CD4-positive, CD25-positive, alpha-beta regulatory T cell (primary cell): ENCODE results near the gene CARNS1. TPM values are rescaled to one million over a fixed set of nuclear protein-coding genes. Genes with fewer than 3 reads are reported as not detected.

ENCODE experiments used
- ATAC-seq, 2 donors: fragments of 150-1000 bp; cut with Tn5 transposase; one replicate each; pipeline ENCODE4 v1.10.0; 2021; ENCODE audit warnings: low read depth in 2 of 2, moderate number of reproducible peaks in 2 of 2, moderate library complexity in 1 of 2
- DNase-seq, 3 donors: peaks; one replicate each; pipeline versions ENCODE4 v3.0.0 to v3.0.0-alpha.2; 2012 to 2022; ENCODE audit warnings: mixed read lengths in 1 of 3
- H3K27ac ChIP-seq: one replicate; pipeline ENCODE4 v1.7.0; 2013; ENCODE audit warnings: mild to moderate bottlenecking, low read length; ENCODE audit not compliant: insufficient read depth, poor library complexity, severe bottlenecking
- H3K27me3 ChIP-seq: one replicate; pipeline ENCODE4 v1.7.0; 2013; ENCODE audit warnings: low read length; ENCODE audit not compliant: control insufficient read depth, insufficient read depth
- H3K36me3 ChIP-seq: one replicate; pipeline ENCODE4 v1.7.0; 2013; ENCODE audit warnings: mild to moderate bottlenecking, low read length, moderate library complexity; ENCODE audit not compliant: control insufficient read depth, insufficient read depth
- H3K4me1 ChIP-seq: 2 replicates; pipeline ENCODE4 v1.7.0; 2013; ENCODE audit warnings: mild to moderate bottlenecking, low read length; ENCODE audit not compliant: insufficient read depth, control insufficient read depth, poor library complexity, severe bottlenecking
- H3K4me3 ChIP-seq: one replicate; pipeline ENCODE4 v1.7.0; 2013; ENCODE audit warnings: low read depth, mild to moderate bottlenecking, low read length, moderate library complexity
- H3K9me3 ChIP-seq, 2 experiments: 1 replicate in 1 of 2; 2 replicates in 1 of 2; pipeline ENCODE4 v1.7.0; 2013; ENCODE audit warnings: low read length in 2 of 2, mild to moderate bottlenecking in 1 of 2, moderate library complexity in 1 of 2; ENCODE audit not compliant: control insufficient read depth in 2 of 2
- H3K27ac Mint-ChIP-seq, 3 donors: one replicate each; pipeline ENCODE4 v1.8.0; 2020 to 2022; ENCODE audit warnings: mild to moderate bottlenecking in 3 of 3, mixed read lengths in 3 of 3, moderate library complexity in 2 of 3
- H3K27me3 Mint-ChIP-seq: one replicate; pipeline ENCODE4 v1.8.0; 2022; ENCODE audit warnings: mild to moderate bottlenecking, mixed read lengths
- H3K36me3 Mint-ChIP-seq: one replicate; pipeline ENCODE4 v1.8.0; 2020; ENCODE audit warnings: mixed read lengths
- H3K4me1 Mint-ChIP-seq, 4 donors: one replicate each; pipeline ENCODE4 v1.8.0; 2020 to 2022; ENCODE audit warnings: mixed read lengths in 4 of 4, mild to moderate bottlenecking in 1 of 4
- H3K4me3 Mint-ChIP-seq, 4 donors: one replicate each; pipeline ENCODE4 v1.8.0; 2020 to 2022; ENCODE audit warnings: mild to moderate bottlenecking in 4 of 4, mixed read lengths in 4 of 4, moderate library complexity in 3 of 4
- H3K9me3 Mint-ChIP-seq, 7 donors: one replicate each; pipeline ENCODE4 v1.8.0; 2020 to 2022; ENCODE audit warnings: mixed read lengths in 7 of 7, mild to moderate bottlenecking in 3 of 7, moderate library complexity in 2 of 7
- polyA plus RNA-seq, 4 donors: library from polyadenylated mRNA; unstranded; fragments of 300-500 nt; fragmentation: Illumina TruSeq; gene quantifications; one replicate each; pipeline ENCODE4 v1.2.3, GENCODE V29; 2021
- total RNA-seq: library from RNA; stranded (reverse); gene quantifications from one replicate; pipeline ENCODE4 v1.2.3, GENCODE V29; 2022

CARNS1 gene
- total and polyA plus RNA-seq, 5 donors from 2014 or later, result 0.63 to 7.8 (median 1.3) TPM

DNA sequence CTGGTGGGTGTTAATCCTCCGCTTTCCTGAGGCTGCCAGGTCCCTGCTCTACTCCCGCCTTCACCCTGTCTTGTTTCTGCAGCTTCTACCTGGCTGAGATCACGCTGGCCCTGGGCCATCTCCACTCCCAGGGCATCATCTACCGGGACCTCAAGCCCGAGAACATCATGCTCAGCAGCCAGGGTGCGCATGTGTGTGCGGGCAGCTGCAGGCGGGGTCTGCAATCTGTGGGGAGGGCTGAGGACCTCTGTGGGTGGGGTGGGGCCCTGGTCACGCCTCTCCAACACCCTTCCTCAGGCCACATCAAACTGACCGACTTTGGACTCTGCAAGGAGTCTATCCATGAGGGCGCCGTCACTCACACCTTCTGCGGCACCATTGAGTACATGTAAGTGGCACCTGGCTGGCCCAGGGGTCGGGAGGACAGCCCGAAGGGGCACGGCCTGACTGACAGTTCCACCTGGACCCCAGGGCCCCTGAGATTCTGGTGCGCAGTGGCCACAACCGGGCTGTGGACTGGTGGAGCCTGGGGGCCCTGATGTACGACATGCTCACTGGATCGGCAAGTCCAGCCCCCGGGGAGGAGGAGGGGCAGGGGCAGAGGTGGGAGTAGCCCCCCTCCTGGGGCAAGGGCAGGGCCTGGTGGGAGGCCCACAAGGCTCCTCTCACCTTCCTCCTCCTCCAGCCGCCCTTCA lies 17.3 kb downstream of the CARNS1 start:
- peaks cover 72% of the 10 kb centered on the region for H3K4me1 ChIP-seq

DNA sequence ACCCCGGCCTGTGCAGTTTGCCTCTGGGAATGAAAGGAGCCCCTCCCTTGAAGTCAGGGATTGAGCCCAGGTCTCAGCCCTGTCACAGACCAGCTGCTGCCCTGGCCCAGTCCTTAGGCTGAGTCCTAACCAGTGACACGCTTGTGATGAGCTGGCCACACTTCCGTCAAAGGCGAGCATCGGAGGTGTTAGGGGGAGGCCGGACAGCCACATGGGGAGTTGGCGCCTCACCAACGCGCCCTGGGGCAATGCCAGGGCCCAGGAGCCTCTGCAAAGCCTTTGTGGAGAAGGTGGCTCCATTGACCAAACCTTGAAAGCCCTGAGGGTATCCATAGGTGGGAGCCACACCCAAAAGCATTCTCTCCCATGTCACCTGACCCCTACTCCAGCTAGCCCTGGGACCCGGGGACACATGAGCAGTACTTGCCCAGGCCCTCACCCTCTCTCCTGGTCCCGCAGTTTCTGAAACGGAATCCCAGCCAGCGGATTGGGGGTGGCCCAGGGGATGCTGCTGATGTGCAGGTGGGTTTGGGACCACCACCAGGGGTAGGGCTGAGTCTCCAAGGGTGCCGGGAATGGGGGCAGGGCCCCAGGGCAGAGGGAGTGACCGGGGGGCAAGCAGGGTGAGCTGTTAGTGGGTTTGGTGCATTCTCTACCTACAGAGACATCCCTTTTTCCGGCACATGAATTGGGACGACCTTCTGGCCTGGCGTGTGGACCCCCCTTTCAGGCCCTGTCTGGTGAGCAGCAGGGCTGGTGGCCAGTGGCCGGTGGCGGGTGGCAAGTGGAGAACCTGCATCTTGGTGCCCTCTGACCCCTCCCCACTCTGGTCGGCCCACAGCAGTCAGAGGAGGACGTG lies 18.3 kb downstream of the CARNS1 start:
- Mint-ChIP-seq H3K4me3 (peak overlapping the region; percentile 61 to 87 (median 76)), H3K36me3 (peaks cover 10% of the 10 kb centered on the region), H3K9me3 (no peaks in the 10 kb centered on the region), H3K4me1 (peaks cover 0 to 74% (median 21%) of the 10 kb centered on the region in 4 donors), H3K27ac (peak overlapping the region; percentile 42 to 80 (median 52)), H3K27me3 (no peaks in the 10 kb centered on the region)
- H3K27me3 ChIP-seq, result no peaks in the 10 kb centered on the region
- no peak for DNase-seq
- no peak overlapping the region for H3K4me3 ChIP-seq
- H3K9me3 ChIP-seq, result no peaks in the 10 kb centered on the region
- peak overlapping the region; percentile 94 for H3K27ac ChIP-seq
- peaks cover 23% of the 10 kb centered on the region for H3K36me3 ChIP-seq
- no peak for ATAC-seq
- peaks cover 77% of the 10 kb centered on the region for H3K4me1 ChIP-seq

More for the DNA sequence above, 17.3 kb downstream of the CARNS1 start:
- ATAC-seq, result no peak
- peak overlapping the region in 1 of 3 donors; percentile 42 for H3K27ac Mint-ChIP-seq
- H3K27me3 Mint-ChIP-seq, result peaks cover 5% of the 10 kb centered on the region
- peaks cover 23% of the 10 kb centered on the region for H3K36me3 ChIP-seq
- H3K27me3 ChIP-seq, result no peaks in the 10 kb centered on the region
- no peak overlapping the region for H3K4me3 ChIP-seq
- H3K36me3 Mint-ChIP-seq, result peaks cover 10% of the 10 kb centered on the region
- H3K9me3 Mint-ChIP-seq, result no peaks in the 10 kb centered on the region
- H3K9me3 ChIP-seq, result no peaks in the 10 kb centered on the region
- H3K27ac ChIP-seq, result peak overlapping the region; percentile 94
- H3K4me3 Mint-ChIP-seq, result peak overlapping the region in 3 of 4 donors; percentile 72 to 86 (median 75)
- peaks cover 5 to 78% (median 24%) of the 10 kb centered on the region in 4 donors for H3K4me1 Mint-ChIP-seq
- DNase-seq, result no peak

DNA sequence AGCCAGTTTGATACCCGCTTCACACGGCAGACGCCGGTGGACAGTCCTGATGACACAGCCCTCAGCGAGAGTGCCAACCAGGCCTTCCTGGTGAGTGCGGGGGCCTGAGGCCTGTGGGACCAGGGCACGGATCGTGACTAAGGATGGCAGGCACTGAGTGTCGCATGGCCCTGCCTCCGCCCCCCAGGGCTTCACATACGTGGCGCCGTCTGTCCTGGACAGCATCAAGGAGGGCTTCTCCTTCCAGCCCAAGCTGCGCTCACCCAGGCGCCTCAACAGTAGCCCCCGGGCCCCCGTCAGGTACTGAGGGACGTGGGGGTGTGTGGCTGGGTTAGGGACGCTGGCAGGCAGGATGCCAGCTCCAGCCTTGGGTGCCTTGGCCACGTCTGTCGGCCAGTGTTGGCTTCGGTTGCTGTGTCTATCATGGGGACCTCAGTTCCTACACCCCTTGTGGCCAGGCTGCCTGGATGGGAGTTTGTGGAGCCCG lies 19.0 kb downstream of the CARNS1 start:
- no peaks in the 10 kb centered on the region for H3K27me3 ChIP-seq
- peaks cover 10% of the 10 kb centered on the region for H3K36me3 Mint-ChIP-seq
- DNase-seq, result no peak
- no peaks in the 10 kb centered on the region for H3K9me3 Mint-ChIP-seq
- peak overlapping the region; percentile 94 for H3K27ac ChIP-seq
- H3K9me3 ChIP-seq, result no peaks in the 10 kb centered on the region
- peaks cover 0 to 74% (median 25%) of the 10 kb centered on the region in 4 donors for H3K4me1 Mint-ChIP-seq
- H3K27me3 Mint-ChIP-seq, result no peaks in the 10 kb centered on the region
- peak overlapping the region; percentile 61 to 87 (median 76) for H3K4me3 Mint-ChIP-seq
- peak overlapping the region in 2 of 3 donors; percentile 52 to 80 for H3K27ac Mint-ChIP-seq
- no peak overlapping the region for H3K4me3 ChIP-seq
- peaks cover 77% of the 10 kb centered on the region for H3K4me1 ChIP-seq
- ATAC-seq, result no peak
- H3K36me3 ChIP-seq, result peaks cover 23% of the 10 kb centered on the region

DNA sequence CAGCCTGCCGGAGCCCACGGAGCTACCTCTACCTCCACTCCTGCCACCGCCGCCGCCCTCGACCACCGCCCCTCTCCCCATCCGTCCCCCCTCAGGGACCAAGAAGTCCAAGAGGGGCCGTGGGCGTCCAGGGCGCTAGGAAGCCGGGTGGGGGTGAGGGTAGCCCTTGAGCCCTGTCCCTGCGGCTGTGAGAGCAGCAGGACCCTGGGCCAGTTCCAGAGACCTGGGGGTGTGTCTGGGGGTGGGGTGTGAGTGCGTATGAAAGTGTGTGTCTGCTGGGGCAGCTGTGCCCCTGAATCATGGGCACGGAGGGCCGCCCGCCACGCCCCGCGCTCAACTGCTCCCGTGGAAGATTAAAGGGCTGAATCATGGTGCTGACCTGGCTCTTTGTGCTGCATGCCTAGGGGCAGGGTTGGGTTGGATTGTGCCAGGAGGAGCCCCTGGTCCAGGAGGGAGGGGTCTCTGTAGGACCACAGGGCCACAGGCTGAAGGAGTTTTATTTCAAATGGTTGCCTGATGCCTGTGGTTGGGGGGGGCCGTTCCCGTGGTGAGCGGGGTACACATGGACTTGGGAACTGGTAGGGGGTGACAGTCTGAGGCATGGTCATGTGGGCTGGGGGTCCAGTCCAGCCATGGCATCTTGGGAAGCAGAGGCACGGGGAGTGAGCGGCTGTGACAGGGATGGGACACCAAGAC lies 19.7 kb downstream of the CARNS1 start:
- H3K27ac Mint-ChIP-seq, result peak overlapping the region; percentile 75 to 90 (median 84)
- peak overlapping the region; percentile 81 to 98 (median 92) for H3K4me3 Mint-ChIP-seq
- Histone ChIP-seq H3K9me3 (no peaks in the 10 kb centered on the region), H3K27ac (peak overlapping the region; percentile 94), H3K4me3 (peak overlapping the region; percentile 26), H3K36me3 (peaks cover 23% of the 10 kb centered on the region), H3K27me3 (no peaks in the 10 kb centered on the region), H3K4me1 (peaks cover 77% of the 10 kb centered on the region)
- ATAC-seq (no peak), DNase-seq (no peak)
- no peaks in the 10 kb centered on the region for H3K27me3 Mint-ChIP-seq
- H3K4me1 Mint-ChIP-seq, result peaks cover 0 to 77% (median 29%) of the 10 kb centered on the region in 4 donors
- H3K9me3 Mint-ChIP-seq, result no peaks in the 10 kb centered on the region
- peaks cover 10% of the 10 kb centered on the region for H3K36me3 Mint-ChIP-seq

DNA sequence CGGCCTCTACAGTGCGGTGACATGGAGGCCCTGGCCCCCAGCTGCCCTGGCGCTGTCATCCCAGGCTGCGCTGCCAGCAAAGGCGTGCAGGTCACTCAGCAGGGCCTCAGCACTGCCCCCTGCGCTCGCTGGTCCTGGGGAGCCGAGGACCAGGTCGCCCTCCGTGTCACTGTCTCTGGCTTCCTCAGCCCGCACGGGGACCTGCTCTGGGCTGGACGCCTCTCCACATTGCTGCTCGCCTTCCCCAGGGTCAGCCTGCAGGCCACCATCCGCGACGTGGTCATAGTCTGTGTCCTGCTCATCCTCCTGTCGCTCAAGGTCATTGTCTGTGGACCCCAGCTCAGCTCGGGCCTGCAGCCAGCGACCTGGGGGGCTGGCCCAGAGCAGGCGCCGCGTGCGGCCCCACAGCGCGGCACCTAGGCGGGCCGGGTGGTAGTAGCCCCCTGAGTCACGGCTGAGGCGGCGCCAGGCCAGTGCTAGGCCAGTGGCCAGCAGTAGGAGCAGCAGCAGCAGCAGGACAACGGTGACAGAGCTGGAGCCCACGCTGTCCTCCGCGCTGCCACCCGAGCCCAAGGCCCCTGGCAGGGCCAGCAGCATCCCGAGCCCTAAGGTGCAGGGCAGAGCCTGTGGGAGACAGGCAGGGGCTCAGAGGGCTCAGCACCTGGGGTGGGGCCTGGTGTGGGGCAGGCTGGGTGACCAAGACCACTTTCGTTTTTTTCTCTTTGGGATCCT lies 20.4 kb downstream of the CARNS1 start:
- no peaks in the 10 kb centered on the region for H3K9me3 ChIP-seq
- H3K36me3 ChIP-seq, result peaks cover 20% of the 10 kb centered on the region
- peaks cover 81% of the 10 kb centered on the region for H3K4me1 ChIP-seq
- Mint-ChIP-seq H3K9me3 (no peaks in the 10 kb centered on the region), H3K27me3 (no peaks in the 10 kb centered on the region), H3K36me3 (peaks cover 10% of the 10 kb centered on the region), H3K27ac (peak overlapping the region in 2 of 3 donors; percentile 82 to 92), H3K4me1 (peaks cover 0 to 79% (median 31%) of the 10 kb centered on the region in 4 donors), H3K4me3 (peak overlapping the region; percentile 97 to 99 (median 98))
- no peaks in the 10 kb centered on the region for H3K27me3 ChIP-seq
- ATAC-seq (no peak), DNase-seq (no peak)
- H3K27ac ChIP-seq, result peak overlapping the region; percentile 94
- H3K4me3 ChIP-seq, result peak overlapping the region; percentile 90

DNA sequence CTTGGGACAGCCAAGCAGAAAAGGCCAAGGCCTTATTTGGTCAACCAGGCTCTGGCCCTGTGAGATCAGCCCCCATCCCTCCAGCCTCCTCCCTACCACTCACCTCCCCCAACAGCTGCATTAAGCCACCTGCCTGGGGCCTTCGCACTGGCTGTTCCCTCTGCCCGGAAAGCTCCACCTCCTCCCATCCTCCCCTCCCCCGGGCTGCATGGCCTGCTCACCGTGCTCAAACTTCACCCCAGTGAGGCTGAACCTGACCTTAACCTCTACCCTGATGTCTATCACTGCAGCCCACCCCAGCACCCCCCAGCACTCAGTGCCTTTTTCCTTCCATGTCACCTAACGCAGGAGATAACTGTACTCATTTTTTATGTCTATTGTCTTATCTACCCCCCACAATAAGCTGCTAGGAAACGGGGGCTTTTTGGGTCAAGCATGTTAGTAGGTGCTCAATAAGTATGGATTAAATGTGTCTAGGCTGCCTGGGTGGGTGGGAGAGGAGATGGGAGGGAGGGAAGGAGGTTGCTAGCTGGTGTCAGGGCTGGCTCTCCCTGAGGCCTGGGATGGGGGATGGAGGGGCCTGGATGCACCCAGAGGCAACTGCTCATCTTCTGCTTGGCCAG lies 21.1 kb downstream of the CARNS1 start:
- peak; percentile 29 to 33 for ATAC-seq
- H3K9me3 ChIP-seq, result no peaks in the 10 kb centered on the region
- Mint-ChIP-seq H3K36me3 (peaks cover 10% of the 10 kb centered on the region), H3K4me3 (peak overlapping the region; percentile 97 to 99 (median 98)), H3K27me3 (no peaks in the 10 kb centered on the region), H3K9me3 (no peaks in the 10 kb centered on the region), H3K27ac (peak overlapping the region; percentile 86 to 94 (median 92)), H3K4me1 (peaks cover 0 to 79% (median 30%) of the 10 kb centered on the region in 4 donors)
- DNase-seq, result peak in 2 of 3 donors; percentile 56 to 83
- H3K27me3 ChIP-seq, result no peaks in the 10 kb centered on the region
- H3K4me3 ChIP-seq, result peak overlapping the region; percentile 90
- peaks cover 18% of the 10 kb centered on the region for H3K36me3 ChIP-seq
- H3K4me1 ChIP-seq, result peaks cover 88% of the 10 kb centered on the region
- peak overlapping the region; percentile 94 for H3K27ac ChIP-seq
